BLaER1 treated with 17β-estradiol and CSF1 and Interleukin-3, amounts not matched to agents 10 nM and 100 nM (cell line): Measurements from ENCODE around the gene SPSB3.

ENCODE experiments used
- H3K27ac ChIP-seq, 11 experiments: shearing (Covaris generic); formaldehyde crosslinking; 2 replicates each; pipeline ENCODE4 v1.8.1; 2022
- H3K27me3 ChIP-seq, 11 experiments: shearing (Covaris generic); formaldehyde crosslinking; 2 replicates each; pipeline ENCODE4 v1.8.1; 2022
- H3K36me3 ChIP-seq, 11 experiments: shearing (Covaris generic); formaldehyde crosslinking; 2 replicates each; pipeline ENCODE4 v1.8.1; 2022
- H3K4me1 ChIP-seq, 10 experiments: shearing (Covaris generic); formaldehyde crosslinking; 2 replicates each; pipeline ENCODE4 v1.8.1; 2022
- H3K4me2 ChIP-seq, 11 experiments: shearing (Covaris generic); formaldehyde crosslinking; 2 replicates each; pipeline ENCODE4 v1.8.1; 2022
- H3K4me3 ChIP-seq, 10 experiments: shearing (Covaris generic); formaldehyde crosslinking; 2 replicates each; pipeline ENCODE4 v1.8.1; 2022
- H3K9ac ChIP-seq, 11 experiments: shearing (Covaris generic); formaldehyde crosslinking; 2 replicates each; pipeline ENCODE4 v1.8.1; 2022
- H3K9me3 ChIP-seq, 11 experiments: shearing (Covaris generic); formaldehyde crosslinking; replicated peaks in 1 of 11; 2 replicates each; pipeline ENCODE4 v1.8.1; 2022
- H4K20me1 ChIP-seq, 11 experiments: shearing (Covaris generic); formaldehyde crosslinking; 2 replicates each; pipeline ENCODE4 v1.8.1; 2022
- Cebpa-rat ChIP-seq, 11 experiments: shearing (Covaris generic); IDR thresholded peaks; 2 replicates each; pipeline ENCODE4 v1.8.1; 2022

SPSB3 gene

GRCh38 chr16:1779741-1780676 lies 2.4 kb downstream of the SPSB3 start:
- H3K4me1 ChIP-seq: peaks cover 26 to 51% (median 39%) of the 10 kb centered on the region in 10 experiments
- H3K9me3 ChIP-seq: no peaks in the 10 kb centered on the region
- H3K4me3 ChIP-seq: no peak overlapping the region
- peak overlapping the region in 8 of 11 experiments; percentile 15 to 95 (median 88); a peak in 8 of 22 replicates for H3K9ac ChIP-seq
- no peak overlapping the region for H3K27ac ChIP-seq
- H3K36me3 ChIP-seq: peaks cover 51 to 71% (median 58%) of the 10 kb centered on the region in 11 experiments
- H3K27me3 ChIP-seq: no peaks in the 10 kb centered on the region
- H4K20me1 ChIP-seq: peaks cover 68 to 91% (median 83%) of the 10 kb centered on the region in 11 experiments
- no peak for TF ChIP-seq Cebpa-rat (IDR thresholded peaks at IDR 0.05)
- H3K4me2 ChIP-seq: peak overlapping the region in 1 of 11 experiments; percentile 99; a peak in 2 of 22 replicates

- no peaks in the 10 kb centered on the region for H3K27me3 ChIP-seq
- H3K36me3 ChIP-seq: peaks cover 48 to 70% (median 60%) of the 10 kb centered on the region in 11 experiments
- peaks cover 75 to 91% (median 84%) of the 10 kb centered on the region in 11 experiments for H4K20me1 ChIP-seq
- TF ChIP-seq Cebpa-rat (IDR thresholded peaks at IDR 0.05): no peak
- no peak overlapping the region for H3K4me2 ChIP-seq
- H3K4me3 ChIP-seq: no peak overlapping the region
- peak overlapping the region in 7 of 11 experiments; percentile 1 to 36 (median 26); a peak in 9 of 22 replicates for H3K9ac ChIP-seq
- peaks cover 30 to 51% (median 45%) of the 10 kb centered on the region in 10 experiments for H3K4me1 ChIP-seq
- H3K27ac ChIP-seq: no peak overlapping the region
- no peaks in the 10 kb centered on the region for H3K9me3 ChIP-seq
Observed at GRCh38 chr16:1779234-1779701, 3.1 kb downstream of the SPSB3 start.

- peaks cover 48 to 67% (median 60%) of the 10 kb centered on the region in 11 experiments for H3K36me3 ChIP-seq
- no peaks in the 10 kb centered on the region for H3K9me3 ChIP-seq
- no peak overlapping the region for H3K4me2 ChIP-seq
- H4K20me1 ChIP-seq: peaks cover 80 to 91% (median 83%) of the 10 kb centered on the region in 11 experiments
- TF ChIP-seq Cebpa-rat (IDR thresholded peaks at IDR 0.05): no peak
- no peak overlapping the region for H3K4me3 ChIP-seq
- no peaks in the 10 kb centered on the region for H3K27me3 ChIP-seq
- H3K9ac ChIP-seq: peak overlapping the region in 6 of 11 experiments; percentile 1 to 41 (median 24); a peak in 7 of 22 replicates
- H3K4me1 ChIP-seq: peaks cover 29 to 48% (median 41%) of the 10 kb centered on the region in 10 experiments
- H3K27ac ChIP-seq: no peak overlapping the region
Observed at GRCh38 chr16:1778200-1779179, 3.9 kb downstream of the SPSB3 start.

- H3K4me1 ChIP-seq: peaks cover 28 to 47% (median 41%) of the 10 kb centered on the region in 10 experiments
- H3K9me3 ChIP-seq: no peaks in the 10 kb centered on the region
- TF ChIP-seq Cebpa-rat (IDR thresholded peaks at IDR 0.05): no peak
- H3K36me3 ChIP-seq: peaks cover 48 to 67% (median 60%) of the 10 kb centered on the region in 11 experiments
- H4K20me1 ChIP-seq: peaks cover 80 to 89% (median 83%) of the 10 kb centered on the region in 11 experiments
- H3K9ac ChIP-seq: peak overlapping the region in 6 of 11 experiments; percentile 11 to 54 (median 29); a peak in 4 of 22 replicates
- no peak overlapping the region for H3K4me3 ChIP-seq
- no peak overlapping the region for H3K4me2 ChIP-seq
- H3K27ac ChIP-seq: no peak overlapping the region
- no peaks in the 10 kb centered on the region for H3K27me3 ChIP-seq
Observed at GRCh38 chr16:1777375-1778199, 4.8 kb downstream of the SPSB3 start.

- Histone ChIP-seq H3K27me3 (no peaks in the 10 kb centered on the region), H4K20me1 (peaks cover 76 to 93% (median 82%) of the 10 kb centered on the region in 11 experiments), H3K27ac (no peak overlapping the region), H3K9ac (peak overlapping the region in 7 of 11 experiments; percentile 13 to 54 (median 32); a peak in 6 of 22 replicates), H3K4me3 (no peak overlapping the region), H3K9me3 (no peaks in the 10 kb centered on the region), H3K4me2 (no peak overlapping the region), H3K36me3 (peaks cover 48 to 67% (median 60%) of the 10 kb centered on the region in 11 experiments), H3K4me1 (peaks cover 28 to 47% (median 41%) of the 10 kb centered on the region in 10 experiments)
- no peak for TF ChIP-seq Cebpa-rat (IDR thresholded peaks at IDR 0.05)
Observed at GRCh38 chr16:1776991-1777374, 5.4 kb downstream of the SPSB3 start.

- H4K20me1 ChIP-seq: peaks cover 73 to 92% (median 79%) of the 10 kb centered on the region in 11 experiments
- peak overlapping the region in 2 of 11 experiments; percentile 7 to 26; a peak in 2 of 22 replicates for H3K4me2 ChIP-seq
- peaks cover 26 to 46% (median 39%) of the 10 kb centered on the region in 10 experiments for H3K4me1 ChIP-seq
- no peak overlapping the region for H3K4me3 ChIP-seq
- no peak overlapping the region for H3K27ac ChIP-seq
- TF ChIP-seq Cebpa-rat (IDR thresholded peaks at IDR 0.05): no peak
- no peaks in the 10 kb centered on the region for H3K27me3 ChIP-seq
- peak overlapping the region in 7 of 11 experiments; percentile 13 to 54 (median 32); a peak in 6 of 22 replicates for H3K9ac ChIP-seq
- H3K36me3 ChIP-seq: peaks cover 48 to 68% (median 60%) of the 10 kb centered on the region in 11 experiments
- no peaks in the 10 kb centered on the region for H3K9me3 ChIP-seq
Observed at GRCh38 chr16:1776672-1776955, 5.8 kb downstream of the SPSB3 start.

GRCh38 chr16:1775846-1776671 lies 6.3 kb downstream of the SPSB3 start:
- Histone ChIP-seq H3K27me3 (no peaks in the 10 kb centered on the region), H3K9ac (peak overlapping the region in 6 of 11 experiments; percentile 18 to 98 (median 74); a peak in 7 of 22 replicates), H3K9me3 (no peaks in the 10 kb centered on the region), H3K4me3 (no peak overlapping the region), H3K4me1 (peaks cover 21 to 41% (median 33%) of the 10 kb centered on the region in 10 experiments), H3K27ac (no peak overlapping the region), H3K36me3 (peaks cover 48 to 67% (median 59%) of the 10 kb centered on the region in 11 experiments), H3K4me2 (peak overlapping the region in 5 of 11 experiments; percentile 1 to 100 (median 26); a peak in 3 of 22 replicates), H4K20me1 (peaks cover 67 to 86% (median 73%) of the 10 kb centered on the region in 11 experiments)
- no peak for TF ChIP-seq Cebpa-rat (IDR thresholded peaks at IDR 0.05)
